Astrocyte (in vitro differentiated cells and primary cell): Measurements from ENCODE around the gene GDE1. TPM values are rescaled to one million over a fixed set of nuclear protein-coding genes. Genes with fewer than 3 reads are reported as not detected.

ENCODE experiments used
- DNase-seq: peaks from one replicate; pipeline ENCODE4 v3.0.0-alpha.2; 2010; ENCODE audit warnings: low read depth
- FAIRE-seq: peaks from 2 replicates; lab custom pipeline; 2011; peaks lifted over from hg19 to GRCh38; lab: Jason Lieb, UNC
- H2AFZ ChIP-seq: 2 replicates; pipeline ENCODE4 v1.6.0; 2012; ENCODE audit warnings: low read depth, low read length, inconsistent platforms
- H3K27ac ChIP-seq: 2 replicates; pipeline ENCODE4 v1.5.1; 2011; ENCODE audit warnings: low read depth, low read length, inconsistent platforms
- H3K27me3 ChIP-seq: 2 replicates; pipeline ENCODE4 v1.6.0; 2011; ENCODE audit warnings: low read length, inconsistent platforms; ENCODE audit not compliant: insufficient read depth
- H3K36me3 ChIP-seq: 2 replicates; pipeline ENCODE4 v1.5.1; 2011; ENCODE audit warnings: low read length, inconsistent platforms; ENCODE audit not compliant: insufficient read depth
- H3K4me1 ChIP-seq: 2 replicates; pipeline ENCODE4 v1.5.1; 2011; ENCODE audit warnings: low read length, inconsistent platforms; ENCODE audit not compliant: insufficient read depth
- H3K4me2 ChIP-seq: 2 replicates; pipeline ENCODE4 v1.6.0; 2012; ENCODE audit warnings: low read length, inconsistent platforms
- H3K4me3 ChIP-seq: 2 replicates; pipeline ENCODE4 v1.5.1; 2011; ENCODE audit warnings: low read depth, mild to moderate bottlenecking, low read length, inconsistent platforms; ENCODE audit not compliant: insufficient read depth
- H3K79me2 ChIP-seq: 2 replicates; pipeline ENCODE4 v1.6.0; 2012; ENCODE audit warnings: mild to moderate bottlenecking, low read length, inconsistent platforms; ENCODE audit not compliant: insufficient read depth
- H3K9ac ChIP-seq: 2 replicates; pipeline ENCODE4 v1.6.0; 2012; ENCODE audit warnings: mild to moderate bottlenecking, low read length, inconsistent platforms
- H3K9me3 ChIP-seq: 2 replicates; pipeline ENCODE4 v1.5.1; 2012; ENCODE audit warnings: low read depth, mild to moderate bottlenecking, low read length, inconsistent platforms; ENCODE audit not compliant: insufficient read depth
- H4K20me1 ChIP-seq: 2 replicates; pipeline ENCODE4 v1.6.0; 2012; ENCODE audit warnings: low read length, inconsistent platforms; ENCODE audit not compliant: insufficient read depth
- H3K27ac Mint-ChIP-seq: one replicate; pipeline ENCODE4 v1.8.0; 2021; ENCODE audit warnings: mild to moderate bottlenecking, mixed read lengths; ENCODE audit not compliant: unreplicated experiment
- H3K27me3 Mint-ChIP-seq: one replicate; pipeline ENCODE4 v1.8.0; 2021; ENCODE audit warnings: low read depth, mixed read lengths; ENCODE audit not compliant: unreplicated experiment
- H3K36me3 Mint-ChIP-seq: one replicate; pipeline ENCODE4 v1.8.0; 2021; ENCODE audit warnings: low read depth, mixed read lengths; ENCODE audit not compliant: unreplicated experiment
- H3K4me1 Mint-ChIP-seq: one replicate; pipeline ENCODE4 v1.8.0; 2021; ENCODE audit warnings: low read depth, mixed read lengths; ENCODE audit not compliant: unreplicated experiment
- H3K4me3 Mint-ChIP-seq: one replicate; pipeline ENCODE4 v1.8.0; 2021; ENCODE audit warnings: mild to moderate bottlenecking, moderate library complexity, mixed read lengths; ENCODE audit not compliant: unreplicated experiment
- H3K9me3 Mint-ChIP-seq: one replicate; pipeline ENCODE4 v1.8.0; 2021; ENCODE audit warnings: mild to moderate bottlenecking, mixed read lengths; ENCODE audit not compliant: unreplicated experiment
- EZH2 ChIP-seq: IDR thresholded peaks from 2 replicates; pipeline ENCODE4 v1.6.1; 2012; ENCODE audit warnings: mild to moderate bottlenecking, low read length, inconsistent platforms; ENCODE audit not compliant: insufficient read depth
- total RNA-seq: library from RNA; stranded (reverse); gene quantifications from 2 replicates; pipeline ENCODE4 v1.2.1, GENCODE V29; 2021
- TF ChIP-seq, protein P1 (sequence below): IDR thresholded peaks from 2 replicates; pipeline ENCODE4 v1.5.1; 2011; ENCODE audit warnings: low read depth, mild to moderate bottlenecking, inconsistent platforms, low read length, moderate library complexity; ENCODE audit not compliant: insufficient read depth

GDE1 gene
- total RNA-seq, 1 donor from 2014 or later = 99.7 TPM

- H3K27me3 ChIP-seq = no peaks in the 10 kb centered on the region
- Mint-ChIP-seq H3K27ac (no peak overlapping the region), H3K4me1 (no peaks in the 10 kb centered on the region), H3K36me3 (peaks cover 3% of the 10 kb centered on the region), H3K4me3 (no peak overlapping the region), H3K9me3 (no peaks in the 10 kb centered on the region), H3K27me3 (peaks cover 8% of the 10 kb centered on the region)
- FAIRE-seq = no peak
- no peak overlapping the region for H3K4me2 ChIP-seq
- DNase-seq = no peak
- H3K4me1 ChIP-seq = no peaks in the 10 kb centered on the region
- H3K27ac ChIP-seq = no peak overlapping the region
- no peak overlapping the region for H3K4me3 ChIP-seq
- no peak overlapping the region for H2AFZ ChIP-seq
- no peaks in the 10 kb centered on the region for H3K9me3 ChIP-seq
- H3K79me2 ChIP-seq = no peaks in the 10 kb centered on the region
- H4K20me1 ChIP-seq = no peaks in the 10 kb centered on the region
- no peak overlapping the region for H3K9ac ChIP-seq
- TF ChIP-seq EZH2 = no peak
- TF ChIP-seq, protein P1, sequence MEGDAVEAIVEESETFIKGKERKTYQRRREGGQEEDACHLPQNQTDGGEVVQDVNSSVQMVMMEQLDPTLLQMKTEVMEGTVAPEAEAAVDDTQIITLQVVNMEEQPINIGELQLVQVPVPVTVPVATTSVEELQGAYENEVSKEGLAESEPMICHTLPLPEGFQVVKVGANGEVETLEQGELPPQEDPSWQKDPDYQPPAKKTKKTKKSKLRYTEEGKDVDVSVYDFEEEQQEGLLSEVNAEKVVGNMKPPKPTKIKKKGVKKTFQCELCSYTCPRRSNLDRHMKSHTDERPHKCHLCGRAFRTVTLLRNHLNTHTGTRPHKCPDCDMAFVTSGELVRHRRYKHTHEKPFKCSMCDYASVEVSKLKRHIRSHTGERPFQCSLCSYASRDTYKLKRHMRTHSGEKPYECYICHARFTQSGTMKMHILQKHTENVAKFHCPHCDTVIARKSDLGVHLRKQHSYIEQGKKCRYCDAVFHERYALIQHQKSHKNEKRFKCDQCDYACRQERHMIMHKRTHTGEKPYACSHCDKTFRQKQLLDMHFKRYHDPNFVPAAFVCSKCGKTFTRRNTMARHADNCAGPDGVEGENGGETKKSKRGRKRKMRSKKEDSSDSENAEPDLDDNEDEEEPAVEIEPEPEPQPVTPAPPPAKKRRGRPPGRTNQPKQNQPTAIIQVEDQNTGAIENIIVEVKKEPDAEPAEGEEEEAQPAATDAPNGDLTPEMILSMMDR = no peak
- H3K36me3 ChIP-seq = no peaks in the 10 kb centered on the region
Measured at GRCh38 chr16:19474617-19475016, 47.3 kb downstream of the GDE1 start.

GRCh38 chr16:19472482-19472881 is 49.4 kb downstream of the GDE1 start:
- no peak for FAIRE-seq
- no peaks in the 10 kb centered on the region for H3K4me1 Mint-ChIP-seq
- H4K20me1 ChIP-seq = no peaks in the 10 kb centered on the region

DNA sequence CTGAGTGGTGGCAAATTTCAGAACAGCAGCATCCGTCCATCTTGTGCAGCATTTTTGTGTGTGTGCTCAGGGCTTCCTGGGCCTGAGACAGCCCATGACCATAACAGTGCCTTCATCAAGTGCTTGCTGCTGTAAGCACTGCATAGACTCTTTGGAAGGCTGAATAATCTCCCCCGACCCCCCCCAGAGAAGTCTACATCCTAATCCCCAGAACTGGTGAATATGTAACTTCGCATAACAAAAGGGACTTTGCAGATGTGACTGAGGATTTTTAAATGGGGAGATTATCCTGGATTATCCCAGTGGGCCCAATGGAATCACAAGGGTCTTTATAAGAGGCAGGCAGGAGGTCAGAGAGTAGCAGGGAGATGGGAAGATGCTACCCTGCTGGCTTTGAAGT is 53.6 kb downstream of the GDE1 start:
- DNase-seq = no peak
- TF ChIP-seq EZH2 = no peak
- TF ChIP-seq, protein P1 = no peak

More at GRCh38 chr16:19472482-19472881, 49.4 kb downstream of the GDE1 start:
- TF ChIP-seq, protein P1 = no peak
- no peak for TF ChIP-seq EZH2
- Mint-ChIP-seq H3K27ac (no peak overlapping the region), H3K27me3 (peaks cover 3% of the 10 kb centered on the region), H3K4me3 (no peak overlapping the region), H3K9me3 (peaks cover 5% of the 10 kb centered on the region), H3K36me3 (peaks cover 3% of the 10 kb centered on the region)
- no peak overlapping the region for H2AFZ ChIP-seq
- H3K4me2 ChIP-seq = no peak overlapping the region
- no peak overlapping the region for H3K4me3 ChIP-seq
- no peaks in the 10 kb centered on the region for H3K36me3 ChIP-seq
- no peaks in the 10 kb centered on the region for H3K27me3 ChIP-seq
- DNase-seq = no peak
- H3K9ac ChIP-seq = no peak overlapping the region
- no peaks in the 10 kb centered on the region for H3K79me2 ChIP-seq
- H3K27ac ChIP-seq = no peak overlapping the region
- no peaks in the 10 kb centered on the region for H3K4me1 ChIP-seq
- no peaks in the 10 kb centered on the region for H3K9me3 ChIP-seq

More for the DNA sequence above, 53.6 kb downstream of the GDE1 start:
- Histone ChIP-seq H2AFZ (no peak overlapping the region), H3K4me3 (no peak overlapping the region), H4K20me1 (no peaks in the 10 kb centered on the region), H3K9ac (no peak overlapping the region), H3K4me2 (no peak overlapping the region), H3K36me3 (no peaks in the 10 kb centered on the region), H3K9me3 (no peaks in the 10 kb centered on the region), H3K27me3 (no peaks in the 10 kb centered on the region), H3K27ac (no peak overlapping the region), H3K4me1 (no peaks in the 10 kb centered on the region), H3K79me2 (no peaks in the 10 kb centered on the region)
- Mint-ChIP-seq H3K27me3 (no peaks in the 10 kb centered on the region), H3K4me3 (no peak overlapping the region), H3K9me3 (peaks cover 5% of the 10 kb centered on the region), H3K27ac (no peak overlapping the region), H3K36me3 (no peaks in the 10 kb centered on the region), H3K4me1 (no peaks in the 10 kb centered on the region)
- no peak for FAIRE-seq
